ENCODE data around the gene FOXP1. TPM values are rescaled to one million over a fixed set of nuclear protein-coding genes. Genes with fewer than 3 reads are reported as not detected.
A peak's percentile ranks its signal among the peaks of the same experiment; 100 is the strongest.

FOXP1 gene
- total and polyA plus RNA-seq, 2 experiments from 2014 or later = 121 to 132 TPM

DNA sequence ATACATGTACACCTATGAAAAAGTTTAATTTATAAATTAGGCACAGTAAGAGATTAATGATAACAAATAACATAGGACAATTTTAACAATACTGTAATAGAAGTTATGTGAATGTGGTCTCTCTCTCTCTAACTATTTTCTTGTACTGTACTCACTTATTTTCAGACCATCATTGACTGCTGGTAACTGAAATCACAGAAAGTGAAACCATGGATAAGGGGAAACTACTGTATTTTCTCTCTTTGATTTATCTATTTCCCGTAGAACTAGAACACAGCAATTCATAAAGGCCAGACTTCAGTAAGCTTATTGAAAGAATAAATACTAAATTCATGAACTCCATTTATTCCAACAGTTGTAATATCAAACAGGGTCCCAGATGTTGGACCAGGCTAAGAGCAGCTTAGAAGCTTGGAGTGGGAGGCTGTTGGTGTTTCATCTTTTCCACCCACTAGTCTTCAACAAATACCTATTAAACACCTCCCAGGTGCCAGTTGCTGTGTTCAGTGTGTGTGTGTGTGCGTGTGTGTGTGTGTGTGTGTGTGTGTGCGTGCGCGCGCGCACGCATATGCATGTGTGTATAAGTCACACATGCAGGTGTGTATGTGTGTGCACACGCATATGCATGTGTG, 235.4 kb downstream of the FOXP1 start:
- Histone ChIP-seq H3K27me3 (no peaks in the 10 kb centered on the region), H3K36me3 (no peaks in the 10 kb centered on the region), H3K27ac (no peak overlapping the region), H3K4me3 (no peak overlapping the region), H3K9me3 (ENCODE audit: low read depth) (no peaks in the 10 kb centered on the region), H3K4me1 (ENCODE audit: low read depth) (no peaks in the 10 kb centered on the region)
- TF ChIP-seq, protein P1, sequence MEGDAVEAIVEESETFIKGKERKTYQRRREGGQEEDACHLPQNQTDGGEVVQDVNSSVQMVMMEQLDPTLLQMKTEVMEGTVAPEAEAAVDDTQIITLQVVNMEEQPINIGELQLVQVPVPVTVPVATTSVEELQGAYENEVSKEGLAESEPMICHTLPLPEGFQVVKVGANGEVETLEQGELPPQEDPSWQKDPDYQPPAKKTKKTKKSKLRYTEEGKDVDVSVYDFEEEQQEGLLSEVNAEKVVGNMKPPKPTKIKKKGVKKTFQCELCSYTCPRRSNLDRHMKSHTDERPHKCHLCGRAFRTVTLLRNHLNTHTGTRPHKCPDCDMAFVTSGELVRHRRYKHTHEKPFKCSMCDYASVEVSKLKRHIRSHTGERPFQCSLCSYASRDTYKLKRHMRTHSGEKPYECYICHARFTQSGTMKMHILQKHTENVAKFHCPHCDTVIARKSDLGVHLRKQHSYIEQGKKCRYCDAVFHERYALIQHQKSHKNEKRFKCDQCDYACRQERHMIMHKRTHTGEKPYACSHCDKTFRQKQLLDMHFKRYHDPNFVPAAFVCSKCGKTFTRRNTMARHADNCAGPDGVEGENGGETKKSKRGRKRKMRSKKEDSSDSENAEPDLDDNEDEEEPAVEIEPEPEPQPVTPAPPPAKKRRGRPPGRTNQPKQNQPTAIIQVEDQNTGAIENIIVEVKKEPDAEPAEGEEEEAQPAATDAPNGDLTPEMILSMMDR (IDR thresholded peaks at IDR 0.05; ENCODE audit: low read depth, low read length) = no peak
- no peak for DNase-seq (ENCODE audit: low read depth in 1 of 2, low spot score in 1 of 2)

DNA sequence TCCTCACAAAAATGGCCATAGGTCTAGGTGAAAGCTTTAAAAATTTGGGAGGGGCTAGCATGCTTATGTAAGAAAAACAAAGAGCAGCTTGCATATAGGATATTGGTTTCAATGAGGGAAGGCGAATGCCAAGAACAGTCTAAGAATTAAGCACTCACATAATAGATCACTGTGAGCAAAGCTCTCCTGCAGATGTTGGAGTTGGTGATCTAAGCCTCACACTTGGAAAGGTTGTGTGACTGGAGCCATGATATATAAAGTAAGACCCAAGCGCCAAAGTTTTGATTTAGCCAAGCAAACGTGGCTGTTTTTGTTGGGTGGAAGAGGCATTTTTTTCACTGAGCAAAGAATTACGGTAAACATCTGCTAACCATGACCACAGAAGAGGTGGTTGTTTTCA, 237.5 kb downstream of the FOXP1 start:
- Histone ChIP-seq H3K27me3 (no peaks in the 10 kb centered on the region), H3K36me3 (no peaks in the 10 kb centered on the region), H3K4me3 (no peak overlapping the region), H3K27ac (no peak overlapping the region), H3K9me3 (ENCODE audit: low read depth) (no peaks in the 10 kb centered on the region), H3K4me1 (ENCODE audit: low read depth) (no peaks in the 10 kb centered on the region)
- DNase-seq (ENCODE audit: low read depth in 1 of 2, low spot score in 1 of 2) = no peak
- TF ChIP-seq, protein P1 (IDR thresholded peaks at IDR 0.05; ENCODE audit: low read depth, low read length) = no peak

DNA sequence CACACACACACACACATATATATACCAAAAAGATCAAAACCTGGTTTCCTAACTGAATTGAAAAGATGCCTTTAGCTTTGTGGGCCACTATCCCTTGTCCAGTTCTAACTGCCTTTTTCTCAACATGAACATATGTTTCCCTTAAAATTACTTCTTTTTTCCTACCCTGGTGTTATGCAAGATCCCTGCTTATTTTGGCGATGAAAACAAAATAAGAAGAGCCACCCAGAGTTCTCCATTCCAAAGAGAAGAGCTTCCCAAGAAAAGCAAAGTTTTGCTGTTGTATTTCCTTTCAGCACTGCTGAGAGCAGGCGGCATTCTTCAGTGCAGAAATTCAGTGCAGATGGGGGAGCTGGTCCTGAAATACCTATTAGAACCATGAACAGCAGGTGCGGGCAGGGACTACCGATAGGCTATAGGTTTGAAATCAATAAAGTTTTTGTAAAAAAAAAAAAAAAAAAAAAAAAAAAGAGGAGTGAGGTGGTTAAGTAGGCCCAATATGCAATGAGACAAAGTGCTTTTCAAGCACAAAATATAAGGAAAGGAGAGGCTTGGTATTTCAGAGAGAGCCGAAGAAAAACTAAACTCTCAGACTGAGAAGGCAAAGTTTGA, 238.0 kb downstream of the FOXP1 start:
- no peaks in the 10 kb centered on the region for H3K36me3 ChIP-seq
- TF ChIP-seq, protein P1 (IDR thresholded peaks at IDR 0.05; ENCODE audit: low read depth, low read length) = no peak
- no peak overlapping the region for H3K27ac ChIP-seq
- DNase-seq (ENCODE audit: low read depth in 1 of 2, low spot score in 1 of 2) = peak in 1 of 2 donors; percentile 56
- no peaks in the 10 kb centered on the region for H3K9me3 ChIP-seq (ENCODE audit: low read depth)
- H3K27me3 ChIP-seq = no peaks in the 10 kb centered on the region
- H3K4me1 ChIP-seq (ENCODE audit: low read depth) = no peaks in the 10 kb centered on the region
- H3K4me3 ChIP-seq = no peak overlapping the region

DNA sequence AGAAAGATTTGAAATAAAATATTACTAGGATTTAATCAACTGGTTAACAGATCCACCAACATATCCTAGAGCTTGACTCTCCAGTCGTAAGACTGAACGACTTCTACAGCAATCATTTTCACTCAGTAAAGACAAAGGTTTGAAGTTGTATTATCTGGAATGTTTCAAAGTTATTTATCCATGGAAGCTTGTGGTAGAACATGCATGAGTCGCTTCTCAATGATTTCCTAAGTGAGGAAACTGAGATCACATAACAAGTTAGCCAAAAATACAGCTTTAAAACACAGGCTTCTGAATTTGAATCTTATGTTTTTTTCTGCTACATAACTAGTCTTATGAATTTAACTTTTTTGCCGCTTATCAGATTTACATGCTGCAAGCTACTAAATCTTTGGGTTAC, 241.8 kb downstream of the FOXP1 start:
- TF ChIP-seq, protein P1 (IDR thresholded peaks at IDR 0.05; ENCODE audit: low read depth, low read length) = no peak
- Histone ChIP-seq H3K27me3 (no peaks in the 10 kb centered on the region), H3K27ac (no peak overlapping the region), H3K4me3 (no peak overlapping the region), H3K36me3 (no peaks in the 10 kb centered on the region), H3K9me3 (ENCODE audit: low read depth) (no peaks in the 10 kb centered on the region), H3K4me1 (ENCODE audit: low read depth) (no peaks in the 10 kb centered on the region)
- DNase-seq (ENCODE audit: low read depth in 1 of 2, low spot score in 1 of 2) = peak in 1 of 2 donors; percentile 74

DNA sequence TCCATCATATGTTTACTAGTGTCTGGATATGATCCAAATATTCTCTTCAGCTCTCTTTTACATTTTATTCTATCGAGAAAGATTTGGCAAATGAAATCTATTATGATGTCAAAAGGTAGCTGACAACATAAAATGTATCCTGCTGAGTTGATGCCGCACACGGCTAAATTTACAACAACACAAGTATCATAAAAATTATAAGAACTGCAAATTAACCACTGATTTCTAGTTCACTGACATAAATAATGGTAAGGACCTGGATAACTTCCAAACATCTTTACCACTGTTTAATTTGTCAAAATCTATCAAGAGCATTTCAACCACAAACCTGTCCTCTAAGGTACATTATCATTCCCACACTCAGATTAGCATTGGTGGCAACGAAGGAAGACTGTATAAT, 244.5 kb downstream of the FOXP1 start:
- no peak overlapping the region for H3K27ac ChIP-seq
- no peaks in the 10 kb centered on the region for H3K4me1 ChIP-seq (ENCODE audit: low read depth)
- no peaks in the 10 kb centered on the region for H3K36me3 ChIP-seq
- TF ChIP-seq, protein P1 (IDR thresholded peaks at IDR 0.05; ENCODE audit: low read depth, low read length) = no peak
- no peaks in the 10 kb centered on the region for H3K9me3 ChIP-seq (ENCODE audit: low read depth)
- no peaks in the 10 kb centered on the region for H3K27me3 ChIP-seq
- H3K4me3 ChIP-seq = no peak overlapping the region
- no peak for DNase-seq (ENCODE audit: low read depth in 1 of 2, low spot score in 1 of 2)

Measured in cardiac muscle cell (in vitro differentiated cells and primary cell).